ENCODE data around the gene ELL.

ELL gene

DNA sequence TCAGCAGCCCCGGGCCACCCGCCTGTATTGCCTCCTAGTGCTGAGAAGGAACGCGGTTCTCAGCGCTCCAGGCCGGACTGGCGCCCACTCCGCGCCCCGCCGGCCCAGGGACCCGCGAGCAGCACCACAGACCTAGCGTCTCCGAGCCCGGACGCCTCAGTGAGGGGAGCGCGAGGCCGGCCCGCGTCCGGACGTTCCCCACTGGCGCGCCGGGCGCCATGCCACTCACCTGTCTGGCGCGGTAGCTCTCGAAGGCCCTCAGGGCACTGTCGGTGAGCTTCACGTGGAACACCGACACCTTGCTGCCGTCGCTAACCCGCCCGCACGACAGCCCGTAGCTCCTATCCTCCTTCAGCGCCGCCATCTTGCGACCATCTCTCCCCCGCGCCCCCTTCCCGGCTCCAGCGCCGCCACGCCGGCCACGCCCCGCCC, at the start of gene ELL:
Gene ELL, minus strand, starts transcription at position 379 of the 432 bp plus-strand sequence. Its CDS starts 15 bp downstream, at position 364.
- CTCF ChIA-PET, result interaction anchor here (1.1 to 5.9 kb wide), 8 partner anchors 9 to 73 kb away, joined by 4 to 43 read pairs (median 10); partner anchors contain the start of gene REX1BD
- no peak for DNase-seq (ENCODE audit: extremely low spot score)
- TF ChIP-seq, protein P1, sequence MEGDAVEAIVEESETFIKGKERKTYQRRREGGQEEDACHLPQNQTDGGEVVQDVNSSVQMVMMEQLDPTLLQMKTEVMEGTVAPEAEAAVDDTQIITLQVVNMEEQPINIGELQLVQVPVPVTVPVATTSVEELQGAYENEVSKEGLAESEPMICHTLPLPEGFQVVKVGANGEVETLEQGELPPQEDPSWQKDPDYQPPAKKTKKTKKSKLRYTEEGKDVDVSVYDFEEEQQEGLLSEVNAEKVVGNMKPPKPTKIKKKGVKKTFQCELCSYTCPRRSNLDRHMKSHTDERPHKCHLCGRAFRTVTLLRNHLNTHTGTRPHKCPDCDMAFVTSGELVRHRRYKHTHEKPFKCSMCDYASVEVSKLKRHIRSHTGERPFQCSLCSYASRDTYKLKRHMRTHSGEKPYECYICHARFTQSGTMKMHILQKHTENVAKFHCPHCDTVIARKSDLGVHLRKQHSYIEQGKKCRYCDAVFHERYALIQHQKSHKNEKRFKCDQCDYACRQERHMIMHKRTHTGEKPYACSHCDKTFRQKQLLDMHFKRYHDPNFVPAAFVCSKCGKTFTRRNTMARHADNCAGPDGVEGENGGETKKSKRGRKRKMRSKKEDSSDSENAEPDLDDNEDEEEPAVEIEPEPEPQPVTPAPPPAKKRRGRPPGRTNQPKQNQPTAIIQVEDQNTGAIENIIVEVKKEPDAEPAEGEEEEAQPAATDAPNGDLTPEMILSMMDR (IDR thresholded peaks at IDR 0.05; ENCODE audit: control extremely low read depth, extremely low read depth, low read depth, missing control alignments), result no peak
- POLR2A ChIA-PET, result interaction anchor here (0.6 to 1.6 kb wide), 4 partner anchors 15 to 1400 kb away, joined by 3 to 5 read pairs (median 4); partner anchors contain the start of gene UBA52

- TF ChIP-seq, protein P1 (IDR thresholded peaks at IDR 0.05; ENCODE audit: control extremely low read depth, extremely low read depth, low read depth, missing control alignments), result no peak
- ChIA-PET POLR2A (interaction anchor here (1.5 kb wide), 1 partner anchor 11 kb away, joined by 4 read pairs; the partner anchor contains the start of gene KXD1), CTCF (interaction anchor here (1.1 kb wide), 1 partner anchor 280 kb away, joined by 3 read pairs; no protein-coding TSS in a partner anchor)
- no peak for DNase-seq (ENCODE audit: extremely low spot score)
Observed at GRCh38 chr19:18568367-18568766, 46.5 kb upstream of the ELL start.

GRCh38 chr19:18566953-18567352, 45.1 kb upstream of the ELL start:
- POLR2A ChIA-PET, result interaction anchor here (1.5 kb wide), 1 partner anchor 10 kb away, joined by 4 read pairs; the partner anchor contains the start of gene KXD1
- CTCF ChIA-PET, result interaction anchor here (0.9 to 1.3 kb wide), 4 partner anchors 8 to 116 kb away, joined by 3 read pairs; partner anchors contain the start of gene KXD1
- TF ChIP-seq, protein P1 (IDR thresholded peaks at IDR 0.05; ENCODE audit: control extremely low read depth, extremely low read depth, low read depth, missing control alignments), result no peak
- no peak for DNase-seq (ENCODE audit: extremely low spot score)

- POLR2A ChIA-PET, result no interaction called here
- DNase-seq (ENCODE audit: extremely low spot score), result no peak
- TF ChIP-seq, protein P1 (IDR thresholded peaks at IDR 0.05; ENCODE audit: control extremely low read depth, extremely low read depth, low read depth, missing control alignments), result no peak
- CTCF ChIA-PET, result interaction anchor here (1.5 to 3.5 kb wide), 2 partner anchors 10 to 27 kb away, joined by 6 to 12 read pairs; partner anchors contain the start of genes REX1BD and UBA52
Observed at GRCh38 chr19:18562086-18562485, 40.2 kb upstream of the ELL start.

DNA sequence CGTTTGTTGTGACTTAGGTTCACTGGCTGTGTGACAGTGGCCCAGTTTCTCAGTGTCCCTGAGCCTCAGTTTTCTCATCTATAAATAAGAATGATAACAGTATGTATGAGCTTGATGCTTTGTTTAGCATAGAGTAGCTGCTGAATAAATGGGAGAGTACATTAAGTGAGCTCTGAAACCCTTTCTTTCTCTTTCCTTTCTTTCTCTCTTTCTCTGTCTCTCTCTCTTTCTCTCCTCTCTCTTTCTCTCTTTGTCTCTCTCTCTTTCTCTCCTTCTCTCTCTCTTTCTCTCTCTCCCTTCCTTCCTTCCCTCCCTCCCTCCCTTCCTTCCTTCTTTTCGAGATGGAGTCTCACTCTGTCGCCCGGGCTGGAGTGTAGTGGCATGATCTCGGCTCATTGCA, 37.8 kb upstream of the ELL start:
- ChIA-PET CTCF (interaction anchor here (0.7 to 1.6 kb wide), 4 partner anchors 16 to 49 kb away, joined by 3 to 5 read pairs (median 3); no protein-coding TSS in a partner anchor), POLR2A (no interaction called here)
- DNase-seq (ENCODE audit: extremely low spot score), result no peak
- TF ChIP-seq, protein P1 (IDR thresholded peaks at IDR 0.05; ENCODE audit: control extremely low read depth, extremely low read depth, low read depth, missing control alignments), result no peak

DNA sequence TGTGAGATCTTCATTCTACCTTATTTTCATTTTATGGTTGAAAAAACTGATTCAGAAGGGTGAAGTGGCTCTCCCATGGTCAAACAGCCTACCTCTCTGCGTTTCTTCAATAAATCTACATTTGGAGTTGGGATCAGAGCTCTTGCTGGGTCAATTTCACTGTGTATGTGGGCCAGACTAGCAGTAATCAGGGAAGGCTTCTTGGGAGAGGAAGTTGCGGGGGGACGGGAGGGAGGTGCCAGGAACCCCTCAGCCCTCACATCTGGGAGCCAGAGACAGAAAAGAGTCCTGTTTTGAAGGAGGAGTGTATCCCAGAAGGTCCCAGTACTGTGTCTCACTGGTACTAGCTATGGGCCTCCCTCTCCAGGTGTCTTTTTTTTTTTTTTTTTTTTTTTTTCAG, 36.7 kb upstream of the ELL start:
- TF ChIP-seq, protein P1 (IDR thresholded peaks at IDR 0.05; ENCODE audit: control extremely low read depth, extremely low read depth, low read depth, missing control alignments), result no peak
- no peak for DNase-seq (ENCODE audit: extremely low spot score)
- POLR2A ChIA-PET, result interaction anchor here (0.6 to 1.9 kb wide), 4 partner anchors 13 to 283 kb away, joined by 3 to 14 read pairs (median 4); partner anchors contain the start of genes FKBP8 and UBA52
- CTCF ChIA-PET, result interaction anchor here (0.8 to 3.4 kb wide), 10 partner anchors 9 to 108 kb away, joined by 3 to 19 read pairs (median 6); partner anchors contain the start of genes FKBP8, REX1BD and UBA52

All from GM10248 (cell line).